KOPT-K1 (cell line): ENCODE data around the gene RTEL1.
"Not testable (repeated sequence)": the region's sequence is repeated elsewhere in the genome, so short reads cannot be mapped to it uniquely, and the experiment has no call there.

Experiments used
- H3K27ac ChIP-seq: fragments of 200-600 bp; sonication (generic); 2 replicates; pipeline ENCODE4 v1.5.1; 2016; ENCODE audit warnings: antibody characterized with exemption, mild to moderate bottlenecking, low read depth, low read length; ENCODE audit not compliant: poor library complexity, severe bottlenecking
- H3K36me3 ChIP-seq: fragments of 200-600 bp; sonication (generic); 2 replicates; pipeline ENCODE4 v1.5.1; 2017; ENCODE audit warnings: antibody characterized with exemption, mild to moderate bottlenecking, low read length, moderate library complexity; ENCODE audit not compliant: insufficient read depth
- H3K9me3 ChIP-seq: fragments of 200-600 bp; sonication (generic); 2 replicates; pipeline ENCODE4 v1.5.1; 2017; ENCODE audit warnings: antibody characterized with exemption, low read length, mild to moderate bottlenecking; ENCODE audit not compliant: insufficient read depth, poor library complexity, severe bottlenecking

The RTEL1 gene

DNA sequence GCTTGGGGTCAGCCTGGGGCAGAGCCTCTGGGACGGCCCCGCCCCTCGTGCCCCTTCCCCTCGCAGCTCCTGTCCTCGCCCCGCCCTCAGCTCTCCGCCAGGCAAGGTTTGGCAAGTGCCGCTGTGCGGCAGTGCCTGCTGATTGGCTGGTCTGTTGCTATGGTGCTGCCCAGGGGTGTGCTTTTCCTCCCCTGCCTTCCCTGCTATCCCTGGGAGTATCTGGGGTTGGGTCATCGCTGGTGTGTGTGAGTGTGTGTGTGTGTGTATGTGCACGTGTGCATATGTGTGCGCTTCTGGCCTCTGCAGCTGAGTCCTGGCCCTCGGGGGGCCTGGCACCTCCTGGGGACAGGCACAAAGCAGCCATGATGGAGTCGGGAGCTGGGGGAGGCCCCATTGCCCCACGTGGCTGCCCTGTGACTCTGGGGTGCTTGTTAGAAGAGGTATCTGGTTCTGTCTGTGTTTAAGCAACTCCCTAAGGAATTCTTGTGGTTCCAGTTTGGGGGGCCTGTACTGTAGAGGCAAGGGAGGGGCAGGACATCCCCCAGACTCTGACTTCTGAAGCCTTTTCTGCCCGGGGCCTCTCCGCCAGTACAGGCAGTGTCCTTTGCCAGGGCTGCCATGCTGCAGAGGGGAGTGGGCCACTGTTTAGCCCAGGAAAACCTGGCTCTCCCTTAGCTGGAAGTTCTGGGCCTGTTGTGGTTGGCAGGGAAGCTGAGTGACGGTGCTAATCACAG is 6.9 kb downstream of the RTEL1 start:
- peaks cover 83% of the 10 kb centered on the region for H3K36me3 ChIP-seq
- no peaks in the 10 kb centered on the region for H3K9me3 ChIP-seq
- no peak overlapping the region for H3K27ac ChIP-seq

- Histone ChIP-seq H3K27ac (no peak overlapping the region), H3K36me3 (peaks cover 82% of the 10 kb centered on the region), H3K9me3 (no peaks in the 10 kb centered on the region)
Observed at GRCh38 chr20:63665708-63666107, 7.6 kb downstream of the RTEL1 start.

GRCh38 chr20:63667858-63668257 is 9.7 kb downstream of the RTEL1 start:
- Histone ChIP-seq H3K27ac (no peak overlapping the region), H3K9me3 (no peaks in the 10 kb centered on the region), H3K36me3 (peaks cover 76% of the 10 kb centered on the region)

- H3K36me3 ChIP-seq: peaks cover 74% of the 10 kb centered on the region
- no peak overlapping the region for H3K27ac ChIP-seq
- no peaks in the 10 kb centered on the region for H3K9me3 ChIP-seq
Observed at GRCh38 chr20:63668351-63668750, 10.2 kb downstream of the RTEL1 start.

- H3K36me3 ChIP-seq: peaks cover 77% of the 10 kb centered on the region
- H3K9me3 ChIP-seq, H3K27ac ChIP-seq: not testable (repeated sequence)
Observed at GRCh38 chr20:63671695-63672094, 13.6 kb downstream of the RTEL1 start.

GRCh38 chr20:63672666-63673065 is 14.6 kb downstream of the RTEL1 start:
- Histone ChIP-seq H3K9me3 (no peaks in the 10 kb centered on the region), H3K27ac (no peak overlapping the region), H3K36me3 (peaks cover 78% of the 10 kb centered on the region)

GRCh38 chr20:63673951-63674350 is 15.8 kb downstream of the RTEL1 start:
- Histone ChIP-seq H3K36me3 (peaks cover 78% of the 10 kb centered on the region; the same call in 1 of the 2 replicates), H3K27ac (no peak overlapping the region), H3K9me3 (no peaks in the 10 kb centered on the region)

DNA sequence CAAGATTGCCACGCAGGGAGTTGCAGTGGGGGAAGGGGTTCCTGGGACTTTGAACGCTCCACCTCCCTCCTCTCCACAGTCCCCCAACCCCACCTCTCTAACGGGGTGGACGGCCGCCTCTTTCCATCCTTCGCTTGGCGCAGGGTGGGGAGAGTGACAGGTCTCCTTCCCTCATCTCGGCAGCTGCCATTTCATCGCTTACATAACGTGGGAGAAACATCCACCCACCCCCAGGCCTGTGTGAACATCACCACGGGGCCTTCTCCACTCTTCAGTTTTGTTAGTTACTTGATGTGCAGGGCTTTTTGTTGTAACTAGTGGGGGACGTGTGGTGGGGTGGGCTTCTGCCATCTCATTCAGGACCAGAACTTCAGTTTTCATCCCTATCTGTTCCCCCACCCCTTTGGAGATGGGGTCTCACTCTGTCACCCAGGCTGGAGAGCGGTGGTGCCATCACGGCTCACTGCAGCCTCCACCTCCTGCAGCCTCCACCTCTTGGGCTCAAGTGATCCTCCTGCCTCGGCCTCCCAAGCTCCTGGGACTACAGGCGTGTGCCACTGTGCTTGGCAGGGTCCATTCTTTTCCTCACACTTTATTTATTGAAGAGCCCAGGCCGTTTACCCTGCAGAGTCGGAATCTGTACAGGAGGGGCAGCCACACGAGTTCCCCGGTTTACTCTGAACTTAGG is 17.7 kb downstream of the RTEL1 start:
- Histone ChIP-seq H3K9me3 (no peaks in the 10 kb centered on the region), H3K36me3 (peaks cover 78% of the 10 kb centered on the region; the same call in 1 of the 2 replicates), H3K27ac (no peak overlapping the region)

- Histone ChIP-seq H3K36me3 (peaks cover 71% of the 10 kb centered on the region; the same call in 1 of the 2 replicates), H3K27ac (no peak overlapping the region), H3K9me3 (no peaks in the 10 kb centered on the region)
Observed at GRCh38 chr20:63678071-63678470, 20.0 kb downstream of the RTEL1 start.

DNA sequence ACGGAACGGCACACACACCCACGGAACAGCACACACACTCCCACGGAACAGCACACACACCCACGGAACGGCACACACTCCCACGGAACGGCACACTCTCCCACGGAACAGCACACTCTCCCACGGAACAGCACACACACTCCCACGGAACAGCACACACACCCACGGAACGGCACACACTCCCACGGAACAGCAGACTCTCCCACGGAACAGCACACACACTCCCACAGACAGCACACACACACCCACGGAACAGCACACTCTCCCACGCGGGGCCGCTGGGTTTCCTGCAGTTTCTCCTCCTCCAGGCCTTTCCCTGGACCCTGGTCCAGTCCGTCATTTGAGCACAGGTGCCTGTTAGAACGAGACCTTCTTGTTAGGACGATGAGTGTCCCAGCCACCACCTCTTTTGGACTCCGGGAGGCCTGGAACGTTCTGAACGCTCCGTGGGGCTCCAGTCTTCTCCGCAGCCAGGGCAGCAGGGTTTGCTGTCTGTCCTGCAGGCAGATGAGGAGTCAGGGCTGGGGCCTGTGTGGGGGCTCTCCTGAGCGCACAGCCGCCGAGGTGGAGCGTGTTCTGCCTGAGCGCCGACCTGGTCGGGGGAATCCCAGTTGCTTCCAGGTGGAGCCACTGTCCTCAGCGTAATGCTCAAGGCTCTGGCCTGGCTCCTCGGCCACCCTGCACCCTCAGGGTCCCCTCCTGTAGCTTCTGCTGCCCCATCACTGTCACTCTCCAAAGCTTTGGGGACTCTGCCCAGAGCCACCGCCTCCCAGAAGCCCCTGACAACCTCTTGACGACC is 20.8 kb downstream of the RTEL1 start:
- H3K9me3 ChIP-seq: no peaks in the 10 kb centered on the region
- H3K27ac ChIP-seq: no peak overlapping the region
- peaks cover 65% of the 10 kb centered on the region; the same call in 1 of the 2 replicates for H3K36me3 ChIP-seq

- Histone ChIP-seq H3K9me3 (no peaks in the 10 kb centered on the region), H3K36me3 (peaks cover 56% of the 10 kb centered on the region; the same call in 1 of the 2 replicates), H3K27ac (no peak overlapping the region)
Observed at GRCh38 chr20:63679799-63680305, 21.7 kb downstream of the RTEL1 start.

GRCh38 chr20:63680427-63680826 is 22.3 kb downstream of the RTEL1 start:
- no peaks in the 10 kb centered on the region for H3K9me3 ChIP-seq
- peaks cover 52% of the 10 kb centered on the region; the same call in 1 of the 2 replicates for H3K36me3 ChIP-seq
- H3K27ac ChIP-seq: no peak overlapping the region

DNA sequence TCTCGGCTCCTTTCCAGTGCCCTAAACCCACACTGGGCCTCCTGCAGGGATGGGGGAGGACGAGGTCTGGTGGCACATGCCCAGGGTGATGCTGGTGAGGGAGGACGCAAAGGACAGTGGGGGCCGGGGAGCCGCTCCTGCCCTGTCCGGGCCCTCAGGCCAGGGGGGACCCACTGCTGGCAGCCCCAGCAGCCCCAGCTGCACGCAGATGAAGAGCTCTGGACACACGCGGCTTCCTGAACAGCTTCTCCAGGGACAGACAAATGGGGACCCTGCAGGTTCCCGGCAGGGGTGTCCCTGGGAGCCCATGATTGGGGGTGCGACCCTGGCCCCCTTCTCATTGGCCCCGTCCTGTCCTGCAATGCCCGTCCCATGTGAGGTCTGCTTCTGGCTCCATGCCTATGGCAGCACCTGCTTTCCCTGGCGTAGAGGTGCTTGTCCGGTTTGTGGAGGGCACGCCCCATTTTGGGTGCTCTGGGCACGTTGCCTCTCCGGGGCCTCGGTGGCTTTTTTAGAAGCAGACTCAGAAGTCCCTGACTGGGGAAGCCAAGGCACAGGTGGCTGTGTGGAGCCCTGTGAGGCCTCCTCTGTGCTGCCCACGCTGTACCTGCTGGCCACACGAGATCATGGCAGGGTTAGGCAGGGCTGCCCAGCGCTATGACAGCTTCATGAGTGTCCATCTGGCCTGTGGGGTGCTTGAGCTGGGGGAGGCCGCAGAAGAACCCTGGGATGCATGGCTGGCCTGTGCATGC is 22.9 kb downstream of the RTEL1 start:
- Histone ChIP-seq H3K27ac (no peak overlapping the region), H3K9me3 (no peaks in the 10 kb centered on the region), H3K36me3 (peaks cover 45% of the 10 kb centered on the region; the same call in 1 of the 2 replicates)

- no peak overlapping the region for H3K27ac ChIP-seq
- no peaks in the 10 kb centered on the region for H3K9me3 ChIP-seq
- H3K36me3 ChIP-seq: peaks cover 40% of the 10 kb centered on the region; the same call in 1 of the 2 replicates
Observed at GRCh38 chr20:63681609-63682142, 23.6 kb downstream of the RTEL1 start.
